ENCODE results near the gene ZBTB7A. TPM values are rescaled to one million over a fixed set of nuclear protein-coding genes. Genes with fewer than 3 reads are reported as not detected.

Gene ZBTB7A
- total RNA-seq, 1 donor: 42.7 TPM

- no peak overlapping the region for H3K27ac ChIP-seq (ENCODE audit: low read depth, low read length)
- no peaks in the 10 kb centered on the region for H3K4me1 ChIP-seq (ENCODE audit: insufficient read depth, low read length)
- no peak overlapping the region for H3K4me2 ChIP-seq (ENCODE audit: insufficient read depth, low read length)
- H3K79me2 ChIP-seq (ENCODE audit: insufficient read depth, low read length): peaks cover 43% of the 10 kb centered on the region
- no peaks in the 10 kb centered on the region for H3K9me3 ChIP-seq (ENCODE audit: low read depth, low read length)
- peaks cover 36% of the 10 kb centered on the region for H4K20me1 ChIP-seq (ENCODE audit: insufficient read depth, low read length)
- no peak overlapping the region for H2AFZ ChIP-seq (ENCODE audit: low read length)
- no peaks in the 10 kb centered on the region for H3K27me3 ChIP-seq (ENCODE audit: insufficient read depth, low read length)
- no peak overlapping the region for H3K4me3 ChIP-seq (ENCODE audit: insufficient read depth, low read length)
- no peak for TF ChIP-seq CTCF (IDR thresholded peaks at IDR 0.05; ENCODE audit: extremely low read depth, low read depth, low read length)
- DNase-seq (ENCODE audit: insufficient read length, low spot score, missing footprints): no peak
- peaks cover 31% of the 10 kb centered on the region for H3K36me3 ChIP-seq (ENCODE audit: insufficient read depth, low read length)
These were observed 27.9 kb downstream of the ZBTB7A start for GRCh38 chr19:4038661-4039423.

- peaks cover 39% of the 10 kb centered on the region for H3K79me2 ChIP-seq (ENCODE audit: insufficient read depth, low read length)
- no peaks in the 10 kb centered on the region for H3K4me1 ChIP-seq (ENCODE audit: insufficient read depth, low read length)
- H3K36me3 ChIP-seq (ENCODE audit: insufficient read depth, low read length): peaks cover 37% of the 10 kb centered on the region
- no peak for TF ChIP-seq CTCF (IDR thresholded peaks at IDR 0.05; ENCODE audit: extremely low read depth, low read depth, low read length)
- peaks cover 36% of the 10 kb centered on the region for H4K20me1 ChIP-seq (ENCODE audit: insufficient read depth, low read length)
- H3K9me3 ChIP-seq (ENCODE audit: low read depth, low read length): no peaks in the 10 kb centered on the region
- H3K4me2 ChIP-seq (ENCODE audit: insufficient read depth, low read length): no peak overlapping the region
- H3K4me3 ChIP-seq (ENCODE audit: insufficient read depth, low read length): no peak overlapping the region
- no peaks in the 10 kb centered on the region for H3K27me3 ChIP-seq (ENCODE audit: insufficient read depth, low read length)
- DNase-seq (ENCODE audit: insufficient read length, low spot score, missing footprints): no peak
- no peak overlapping the region for H2AFZ ChIP-seq (ENCODE audit: low read length)
- H3K27ac ChIP-seq (ENCODE audit: low read depth, low read length): no peak overlapping the region
These were observed 28.6 kb downstream of the ZBTB7A start for GRCh38 chr19:4038057-4038456.

GRCh38 chr19:4037301-4037949, 29.3 kb downstream of the ZBTB7A start:
- TF ChIP-seq CTCF (IDR thresholded peaks at IDR 0.05; ENCODE audit: extremely low read depth, low read depth, low read length): no peak
- Histone ChIP-seq H3K9me3 (ENCODE audit: low read depth, low read length) (no peaks in the 10 kb centered on the region), H3K27me3 (ENCODE audit: insufficient read depth, low read length) (no peaks in the 10 kb centered on the region), H4K20me1 (ENCODE audit: insufficient read depth, low read length) (peaks cover 31% of the 10 kb centered on the region), H3K4me2 (ENCODE audit: insufficient read depth, low read length) (no peak overlapping the region), H3K79me2 (ENCODE audit: insufficient read depth, low read length) (peaks cover 32% of the 10 kb centered on the region), H3K4me1 (ENCODE audit: insufficient read depth, low read length) (no peaks in the 10 kb centered on the region), H3K36me3 (ENCODE audit: insufficient read depth, low read length) (peaks cover 43% of the 10 kb centered on the region), H2AFZ (ENCODE audit: low read length) (no peak overlapping the region), H3K27ac (ENCODE audit: low read depth, low read length) (no peak overlapping the region), H3K4me3 (ENCODE audit: insufficient read depth, low read length) (no peak overlapping the region)
- DNase-seq (ENCODE audit: insufficient read length, low spot score, missing footprints): no peak

- H3K4me2 ChIP-seq (ENCODE audit: insufficient read depth, low read length): no peak overlapping the region
- H2AFZ ChIP-seq (ENCODE audit: low read length): no peak overlapping the region
- H3K27ac ChIP-seq (ENCODE audit: low read depth, low read length): no peak overlapping the region
- peaks cover 25% of the 10 kb centered on the region for H3K79me2 ChIP-seq (ENCODE audit: insufficient read depth, low read length)
- no peaks in the 10 kb centered on the region for H3K4me1 ChIP-seq (ENCODE audit: insufficient read depth, low read length)
- peaks cover 39% of the 10 kb centered on the region for H3K36me3 ChIP-seq (ENCODE audit: insufficient read depth, low read length)
- DNase-seq (ENCODE audit: insufficient read length, low spot score, missing footprints): no peak
- H3K9me3 ChIP-seq (ENCODE audit: low read depth, low read length): no peaks in the 10 kb centered on the region
- peaks cover 30% of the 10 kb centered on the region for H4K20me1 ChIP-seq (ENCODE audit: insufficient read depth, low read length)
- no peak overlapping the region for H3K4me3 ChIP-seq (ENCODE audit: insufficient read depth, low read length)
- H3K27me3 ChIP-seq (ENCODE audit: insufficient read depth, low read length): no peaks in the 10 kb centered on the region
- no peak for TF ChIP-seq CTCF (IDR thresholded peaks at IDR 0.05; ENCODE audit: extremely low read depth, low read depth, low read length)
These were observed 30.0 kb downstream of the ZBTB7A start for GRCh38 chr19:4036576-4037300.
